Effector memory CD4-positive, alpha-beta T cell (primary cell): ENCODE measurements around the gene TRA2A.

ENCODE experiments used
- DNase-seq, 3 donors: peaks; one replicate each; pipeline ENCODE4 v3.0.0-alpha.2; 2020
- H3K27ac ChIP-seq: 2 replicates; pipeline ENCODE4 v1.7.0; 2013; ENCODE audit warnings: mild to moderate bottlenecking, low read length, moderate library complexity; ENCODE audit not compliant: insufficient read depth, poor library complexity, severe bottlenecking
- H3K27me3 ChIP-seq: replicated peaks from 2 replicates; pipeline ENCODE4 v1.7.0; 2013; ENCODE audit warnings: mild to moderate bottlenecking, low read length; ENCODE audit not compliant: insufficient read depth, control insufficient read depth, poor library complexity, severe bottlenecking
- H3K36me3 ChIP-seq: 2 replicates; pipeline ENCODE4 v1.7.0; 2013; ENCODE audit warnings: mild to moderate bottlenecking, low read length, moderate library complexity; ENCODE audit not compliant: control insufficient read depth, insufficient read depth
- H3K4me1 ChIP-seq: 2 replicates; pipeline ENCODE4 v1.7.0; 2013; ENCODE audit warnings: low read length, mild to moderate bottlenecking; ENCODE audit not compliant: control insufficient read depth, insufficient read depth, poor library complexity, severe bottlenecking
- H3K4me3 ChIP-seq: 2 replicates; pipeline ENCODE4 v1.7.0; 2013; ENCODE audit warnings: low read length, low read depth, mild to moderate bottlenecking; ENCODE audit not compliant: insufficient read depth, poor library complexity, severe bottlenecking
- H3K9me3 ChIP-seq: 2 replicates; pipeline ENCODE4 v1.7.0; 2013; ENCODE audit warnings: mild to moderate bottlenecking, low read length, moderate library complexity; ENCODE audit not compliant: control insufficient read depth

TRA2A gene

DNA sequence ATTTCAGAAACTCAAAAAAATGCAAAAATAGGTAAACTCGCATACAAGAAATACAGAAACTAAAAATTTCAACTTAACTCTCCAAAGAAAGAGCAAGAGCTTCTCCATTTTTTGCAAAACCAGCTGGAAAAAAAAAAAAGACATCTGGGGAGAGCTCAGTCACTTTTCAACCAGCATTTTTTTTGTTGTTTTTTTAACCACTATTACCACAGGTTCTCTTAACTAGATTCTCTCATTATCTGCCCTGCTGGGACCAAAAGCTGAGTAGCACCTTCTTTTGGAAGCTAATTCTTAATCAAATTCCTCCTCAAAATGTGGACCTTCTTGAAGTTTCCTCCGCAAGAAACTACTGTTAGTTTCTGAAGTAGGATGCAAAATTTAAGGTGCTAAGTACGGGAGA is 75.7 kb downstream of the TRA2A start:
- no peak for DNase-seq
- H3K36me3 ChIP-seq = no peaks in the 10 kb centered on the region

DNA sequence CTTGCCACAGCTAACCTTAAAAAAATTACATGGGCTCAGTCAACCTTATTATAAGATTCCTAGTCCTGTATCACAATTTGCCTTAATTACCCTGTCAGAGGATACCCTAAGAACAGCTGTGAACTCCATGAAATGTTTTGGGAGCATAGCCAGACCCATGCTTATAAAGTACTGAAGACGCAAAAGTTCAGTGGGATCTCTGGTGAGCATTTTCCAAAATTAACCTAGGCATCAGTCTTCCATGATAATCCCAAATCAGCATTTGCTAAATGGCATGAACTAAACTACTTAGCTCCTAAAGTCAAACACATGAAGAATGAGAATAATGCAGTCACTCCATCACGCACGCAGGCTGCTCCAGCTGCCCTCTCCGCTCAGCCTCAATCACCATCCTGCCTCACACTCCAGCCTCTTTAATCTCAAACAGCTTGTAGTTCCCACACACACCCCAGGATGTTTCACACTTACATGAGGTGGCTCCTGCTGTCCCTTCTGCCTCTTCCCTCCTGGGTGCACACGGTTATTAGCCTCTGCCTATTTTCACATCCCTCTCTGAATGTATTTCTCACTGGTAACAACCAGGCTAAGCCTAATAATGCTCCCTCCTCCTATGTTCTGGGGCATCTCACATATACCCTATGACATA is 76.8 kb downstream of the TRA2A start:
- H3K27ac ChIP-seq = no peak overlapping the region
- no peaks in the 10 kb centered on the region for H3K9me3 ChIP-seq
- no peak overlapping the region for H3K4me3 ChIP-seq
- no peak for DNase-seq
- H3K27me3 ChIP-seq = no peaks in the 10 kb centered on the region
- no peaks in the 10 kb centered on the region for H3K36me3 ChIP-seq
- no peaks in the 10 kb centered on the region for H3K4me1 ChIP-seq

More for the DNA sequence above, 75.7 kb downstream of the TRA2A start:
- H3K4me1 ChIP-seq = no peaks in the 10 kb centered on the region
- H3K27me3 ChIP-seq = no peaks in the 10 kb centered on the region
- H3K9me3 ChIP-seq = no peaks in the 10 kb centered on the region
- H3K27ac ChIP-seq = no peak overlapping the region
- H3K4me3 ChIP-seq = no peak overlapping the region
